22Rv1 (cell line): Measurements from ENCODE around the gene RASSF5.
A peak's percentile ranks its signal among the peaks of the same experiment; 100 is the strongest.

ENCODE experiments used
- H3K27ac ChIP-seq: fragments of 450-650 bp; 2 replicates; pipeline ENCODE4 v1.5.1; 2017
- CTCF ChIP-seq: fragments of 450-650 bp; IDR thresholded peaks from 2 replicates; pipeline ENCODE4 v1.5.1; 2017; ENCODE audit warnings: mild to moderate bottlenecking
- ZFX ChIP-seq: fragments of 450-650 bp; IDR thresholded peaks from 2 replicates; pipeline ENCODE4 v1.6.1; 2017; ENCODE audit warnings: antibody characterized with exemption, borderline replicate concordance

Gene RASSF5

GRCh38 chr1:206583707-206584648 lies 76.6 kb downstream of the RASSF5 start:
- TF ChIP-seq ZFX = no peak
- TF ChIP-seq CTCF = peak; percentile 95
- no peak overlapping the region for H3K27ac ChIP-seq

DNA sequence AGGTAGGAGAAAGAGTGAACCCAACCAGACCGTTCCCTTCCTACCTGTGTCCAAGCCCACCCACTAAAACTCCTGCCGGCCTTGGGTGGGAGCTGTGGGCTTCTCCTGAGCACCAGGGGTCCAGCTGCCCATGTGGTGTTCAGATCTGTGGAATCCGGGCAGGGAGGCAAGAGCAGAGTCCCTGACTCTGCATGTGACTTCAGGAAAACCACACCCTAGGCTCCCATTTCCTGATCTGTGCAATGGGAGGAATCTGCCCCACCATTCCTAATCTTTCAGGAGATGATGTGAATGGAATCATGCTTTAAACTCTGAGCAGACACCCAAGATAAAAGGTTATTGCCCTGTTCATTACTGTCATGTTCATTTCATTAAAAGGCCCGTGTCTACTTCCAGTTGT lies 77.4 kb downstream of the RASSF5 start:
- TF ChIP-seq CTCF (no peak), ZFX (no peak)
- H3K27ac ChIP-seq = no peak overlapping the region

- TF ChIP-seq CTCF = no peak
- no peak for TF ChIP-seq ZFX
- H3K27ac ChIP-seq = no peak overlapping the region
Measured at GRCh38 chr1:206586501-206587445, 79.4 kb downstream of the RASSF5 start.

DNA sequence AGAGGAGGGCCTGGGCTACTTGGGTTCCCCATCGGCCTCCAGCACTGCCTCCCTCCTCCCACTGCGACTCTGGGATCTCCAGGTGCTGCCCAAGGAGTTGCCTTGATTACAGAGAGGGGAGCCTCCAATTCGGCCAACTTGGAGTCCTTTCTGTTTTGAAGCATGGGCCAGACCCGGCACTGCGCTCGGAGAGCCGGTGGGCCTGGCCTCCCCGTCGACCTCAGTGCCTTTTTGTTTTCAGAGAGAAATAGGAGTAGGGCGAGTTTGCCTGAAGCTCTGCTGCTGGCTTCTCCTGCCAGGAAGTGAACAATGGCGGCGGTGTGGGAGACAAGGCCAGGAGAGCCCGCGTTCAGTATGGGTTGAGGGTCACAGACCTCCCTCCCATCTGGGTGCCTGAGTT lies 80.6 kb downstream of the RASSF5 start:
- no peak overlapping the region for H3K27ac ChIP-seq
- no peak for TF ChIP-seq CTCF
- TF ChIP-seq ZFX = no peak

DNA sequence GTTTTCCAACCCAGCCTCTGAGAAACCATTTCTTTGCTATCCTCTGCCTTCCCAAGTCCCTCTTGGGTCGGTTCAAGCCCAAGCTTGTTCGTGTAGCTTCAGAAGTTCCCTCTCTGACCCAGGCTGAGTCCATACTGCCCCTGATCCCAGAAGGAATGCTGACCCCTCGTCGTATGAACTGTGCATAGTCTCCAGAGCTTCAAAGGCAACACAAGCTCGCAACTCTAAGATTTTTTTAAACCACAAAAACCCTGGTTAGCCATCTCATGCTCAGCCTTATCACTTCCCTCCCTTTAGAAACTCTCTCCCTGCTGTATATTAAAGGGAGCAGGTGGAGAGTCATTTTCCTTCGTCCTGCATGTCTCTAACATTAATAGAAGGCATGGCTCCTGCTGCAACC lies 81.2 kb downstream of the RASSF5 start:
- TF ChIP-seq ZFX = no peak
- no peak for TF ChIP-seq CTCF
- H3K27ac ChIP-seq = no peak overlapping the region

- H3K27ac ChIP-seq = no peak overlapping the region
- no peak for TF ChIP-seq ZFX
- TF ChIP-seq CTCF = no peak
Measured at GRCh38 chr1:206589206-206589605, 81.9 kb downstream of the RASSF5 start.
